Stimulated activated naive B cell treated with anti-CD40 and anti-IgM and Interleukin-4, amounts not matched to agents 10 μg/mL and 1 μg/mL and 100 μg/mL, for 72 hours (primary cell): Measurements from ENCODE around the gene MB.
"Not testable (repeated sequence)": the region's sequence is repeated elsewhere in the genome, so short reads cannot be mapped to it uniquely, and the experiment has no call there.

ENCODE experiments used
- ATAC-seq, 2 donors: fragments of 150-1000 bp; cut with Tn5 transposase; replicated peaks; 2 replicates each; pipeline ENCODE4 v1.10.0; 2021; ENCODE audit warnings: moderate library complexity in 1 of 2
- DNase-seq: peaks from one replicate; pipeline ENCODE4 v3.0.0; 2021
- H3K27ac Mint-ChIP-seq: one replicate; pipeline ENCODE4 v1.8.0; 2022; ENCODE audit warnings: mild to moderate bottlenecking, mixed read lengths
- H3K27me3 Mint-ChIP-seq, 2 donors: one replicate each; pipeline ENCODE4 v1.8.0; 2022; ENCODE audit warnings: mixed read lengths in 2 of 2
- H3K36me3 Mint-ChIP-seq, 2 donors: one replicate each; pipeline ENCODE4 v1.8.0; 2022; ENCODE audit warnings: mixed read lengths in 2 of 2, mild to moderate bottlenecking in 1 of 2
- H3K4me1 Mint-ChIP-seq, 2 donors: one replicate each; pipeline ENCODE4 v1.8.0; 2022; ENCODE audit warnings: mixed read lengths in 2 of 2, mild to moderate bottlenecking in 1 of 2
- H3K4me3 Mint-ChIP-seq, 2 donors: one replicate each; pipeline ENCODE4 v1.8.0; 2022; ENCODE audit warnings: mild to moderate bottlenecking in 2 of 2, mixed read lengths in 2 of 2, moderate library complexity in 1 of 2
- H3K9me3 Mint-ChIP-seq, 2 donors: one replicate each; pipeline ENCODE4 v1.8.0; 2022; ENCODE audit warnings: mixed read lengths in 2 of 2, mild to moderate bottlenecking in 1 of 2

MB gene

DNA sequence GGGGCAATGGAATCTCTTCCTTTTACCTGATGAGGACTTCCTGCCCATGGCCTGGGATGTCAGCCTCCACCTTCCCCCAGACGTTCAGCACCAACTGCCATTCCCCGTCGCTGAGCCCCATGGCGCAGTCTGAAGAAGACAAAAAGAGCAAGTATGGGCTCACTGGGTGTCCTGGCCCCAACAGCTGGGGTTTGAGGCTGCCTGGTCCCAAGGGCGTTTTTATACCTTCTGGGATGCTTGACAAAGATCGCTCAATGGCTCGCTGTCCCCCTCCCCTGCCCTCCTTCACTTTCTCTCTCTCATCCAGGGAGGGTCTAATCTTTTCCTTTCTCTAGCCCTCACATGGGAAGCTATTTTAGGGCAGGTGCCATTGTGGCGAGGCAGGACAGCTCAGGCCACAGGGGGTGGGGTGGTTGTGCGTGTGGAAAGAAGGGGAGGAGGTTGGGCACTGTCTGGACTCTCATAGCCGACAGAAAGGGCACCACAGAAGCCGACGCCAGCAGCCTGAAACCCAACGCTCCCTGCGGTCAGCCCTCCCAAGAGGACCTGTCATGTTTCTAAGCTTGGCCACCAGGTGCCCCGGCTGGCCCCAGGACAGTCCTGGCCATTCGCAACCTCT is at the start of gene MB:
MB (minus strand) TSS at position 193 of the 619 bp plus-strand sequence; CDS start at position 121, 72 bp downstream.
- ATAC-seq (no peak), DNase-seq (no peak)
- Mint-ChIP-seq H3K27me3 (peaks cover 0 to 14% of the 10 kb centered on the region in 2 donors), H3K4me3 (no peak within 1 kb of the TSS), H3K4me1 (peaks cover 1 to 8% of the 10 kb centered on the region in 2 donors), H3K36me3 (no peaks in the 10 kb centered on the region), H3K9me3 (no peaks in the 10 kb centered on the region), H3K27ac (no peak within 1 kb of the TSS)

- peaks cover 19 to 31% of the 10 kb centered on the region in 2 donors for H3K36me3 Mint-ChIP-seq
- not testable (repeated sequence) for H3K9me3 Mint-ChIP-seq, H3K4me1 Mint-ChIP-seq, H3K27ac Mint-ChIP-seq, H3K4me3 Mint-ChIP-seq, H3K27me3 Mint-ChIP-seq, DNase-seq, ATAC-seq
Measured at GRCh38 chr22:35666699-35667098, 49.6 kb upstream of the MB start.

GRCh38 chr22:35664955-35665587 is 47.9 kb upstream of the MB start:
- Mint-ChIP-seq H3K27ac (no peak overlapping the region), H3K27me3 (no peaks in the 10 kb centered on the region), H3K36me3 (peaks cover 19 to 34% of the 10 kb centered on the region in 2 donors)

GRCh38 chr22:35663371-35663770 is 46.2 kb upstream of the MB start:
- H3K27ac Mint-ChIP-seq = no peak overlapping the region
- H3K4me1 Mint-ChIP-seq = peaks cover 13 to 23% of the 10 kb centered on the region in 2 donors
- peaks cover 6 to 9% of the 10 kb centered on the region in 2 donors for H3K9me3 Mint-ChIP-seq
- DNase-seq = no peak
- no peaks in the 10 kb centered on the region for H3K27me3 Mint-ChIP-seq
- peak overlapping the region in 1 of 2 donors; percentile 28 for H3K4me3 Mint-ChIP-seq
- peaks cover 30 to 41% of the 10 kb centered on the region in 2 donors for H3K36me3 Mint-ChIP-seq
- ATAC-seq = no peak

More at GRCh38 chr22:35664955-35665587, 47.9 kb upstream of the MB start:
- Mint-ChIP-seq H3K9me3 (peaks cover 9% of the 10 kb centered on the region in 2 donors), H3K4me3 (no peak overlapping the region), H3K4me1 (peaks cover 12 to 23% of the 10 kb centered on the region in 2 donors)
- no peak for ATAC-seq
- no peak for DNase-seq

DNA sequence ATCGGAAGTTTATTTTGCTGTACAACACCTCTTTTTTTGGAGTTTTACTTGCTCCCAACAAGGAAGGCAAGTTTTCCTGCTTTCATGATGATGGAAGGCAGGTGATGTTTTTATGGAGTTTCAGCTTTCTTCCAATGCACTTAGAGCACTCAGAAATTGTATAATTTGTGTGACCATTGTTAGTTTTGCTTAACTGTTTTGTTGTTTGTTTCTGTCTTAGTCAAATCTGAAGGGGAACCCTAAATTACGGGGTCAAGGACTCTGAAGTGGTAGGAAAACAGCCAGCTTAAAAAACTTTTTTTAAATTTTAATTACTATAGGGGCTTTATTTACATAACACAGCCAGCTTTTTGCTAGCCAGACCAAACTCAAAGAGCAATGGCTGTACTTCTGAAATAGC is 45.8 kb upstream of the MB start:
- Mint-ChIP-seq H3K36me3 (peaks cover 30 to 42% of the 10 kb centered on the region in 2 donors), H3K27ac (no peak overlapping the region), H3K27me3 (no peaks in the 10 kb centered on the region), H3K9me3 (peaks cover 4 to 5% of the 10 kb centered on the region in 2 donors), H3K4me1 (peaks cover 16 to 23% of the 10 kb centered on the region in 2 donors), H3K4me3 (no peak overlapping the region)
- no peak for DNase-seq
- ATAC-seq = no peak

DNA sequence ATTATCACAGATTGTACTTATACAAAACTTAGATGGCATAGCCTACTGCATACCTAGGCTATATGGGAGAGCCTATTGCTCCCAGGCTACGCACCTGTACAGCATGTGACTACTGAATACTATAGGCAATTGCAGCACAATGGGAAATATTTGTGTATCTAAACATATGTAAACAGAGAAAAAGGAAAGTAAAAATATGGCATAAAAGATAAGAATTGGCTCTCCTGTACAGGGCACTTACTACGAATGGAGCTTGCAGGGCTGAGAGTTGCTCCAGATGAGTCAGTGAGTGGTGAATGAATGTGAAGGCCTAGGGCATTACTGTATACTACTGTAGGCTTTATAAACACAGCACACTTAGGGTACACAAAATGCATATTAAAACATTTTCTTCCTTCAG is 44.3 kb upstream of the MB start:
- peaks cover 27 to 42% of the 10 kb centered on the region in 2 donors for H3K36me3 Mint-ChIP-seq
- ATAC-seq (peak in 1 of 2 donors; percentile 57), DNase-seq (no peak)
- no peak overlapping the region for H3K27ac Mint-ChIP-seq
- H3K9me3 Mint-ChIP-seq = peaks cover 3 to 4% of the 10 kb centered on the region in 2 donors
- H3K4me3 Mint-ChIP-seq = no peak overlapping the region
- no peaks in the 10 kb centered on the region for H3K27me3 Mint-ChIP-seq
- H3K4me1 Mint-ChIP-seq = peaks cover 16 to 23% of the 10 kb centered on the region in 2 donors

- DNase-seq = no peak
- Mint-ChIP-seq H3K27me3 (no peaks in the 10 kb centered on the region), H3K9me3 (peaks cover 2 to 3% of the 10 kb centered on the region in 2 donors), H3K4me3 (no peak overlapping the region), H3K4me1 (peaks cover 16 to 23% of the 10 kb centered on the region in 2 donors), H3K27ac (peak overlapping the region; percentile 56), H3K36me3 (peaks cover 28 to 44% of the 10 kb centered on the region in 2 donors)
- peak; percentile 80 to 84 for ATAC-seq
Measured at GRCh38 chr22:35660291-35661127, 43.4 kb upstream of the MB start.

DNA sequence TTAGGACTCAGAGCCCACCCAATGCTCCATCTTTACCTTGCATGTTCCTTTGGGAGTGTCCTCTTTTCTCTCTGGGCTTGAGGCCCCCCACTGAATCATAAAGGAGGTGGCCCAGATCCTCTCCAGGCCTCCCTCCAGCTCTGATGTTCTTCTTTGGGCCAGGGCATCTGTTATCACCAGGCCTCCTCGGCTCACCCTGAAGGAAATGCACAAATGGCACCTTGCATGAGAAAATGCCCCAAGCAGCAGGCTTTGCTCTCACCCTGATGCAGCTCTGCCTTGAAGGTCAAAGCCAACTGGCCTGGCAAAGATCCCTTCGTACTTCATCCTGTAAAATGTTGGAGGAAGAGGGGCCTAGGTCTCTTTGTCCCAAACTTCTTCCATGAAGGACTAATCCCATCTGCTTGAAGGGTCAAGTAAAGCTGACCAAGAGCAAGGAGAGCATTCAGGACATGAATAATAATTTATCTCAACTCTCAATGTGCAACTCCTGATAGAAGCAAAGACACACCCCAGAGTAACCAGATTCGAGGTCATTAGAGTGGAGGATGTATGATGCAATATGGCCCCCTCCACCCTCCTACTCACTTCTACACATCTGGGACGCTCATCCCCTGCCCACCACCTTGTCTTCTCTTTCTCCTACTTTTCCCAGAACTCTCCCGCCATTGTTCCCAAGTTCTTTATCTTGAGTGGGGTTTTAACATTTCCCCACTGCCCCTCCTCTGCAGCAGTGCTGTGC is 40.6 kb upstream of the MB start:
- DNase-seq (no peak), ATAC-seq (no peak)
- no peaks in the 10 kb centered on the region for H3K27me3 Mint-ChIP-seq
- no peaks in the 10 kb centered on the region for H3K9me3 Mint-ChIP-seq
- peaks cover 24 to 39% of the 10 kb centered on the region in 2 donors for H3K36me3 Mint-ChIP-seq
- no peak overlapping the region for H3K4me3 Mint-ChIP-seq
- no peak overlapping the region for H3K27ac Mint-ChIP-seq
- H3K4me1 Mint-ChIP-seq = peaks cover 20 to 22% of the 10 kb centered on the region in 2 donors

- Mint-ChIP-seq H3K27ac (no peak overlapping the region), H3K36me3 (peaks cover 24 to 31% of the 10 kb centered on the region in 2 donors), H3K4me1 (peaks cover 9 to 12% of the 10 kb centered on the region in 2 donors), H3K27me3 (no peaks in the 10 kb centered on the region), H3K4me3 (no peak overlapping the region), H3K9me3 (no peaks in the 10 kb centered on the region)
- ATAC-seq (no peak), DNase-seq (no peak)
Measured at GRCh38 chr22:35656284-35656752, 39.2 kb upstream of the MB start.

DNA sequence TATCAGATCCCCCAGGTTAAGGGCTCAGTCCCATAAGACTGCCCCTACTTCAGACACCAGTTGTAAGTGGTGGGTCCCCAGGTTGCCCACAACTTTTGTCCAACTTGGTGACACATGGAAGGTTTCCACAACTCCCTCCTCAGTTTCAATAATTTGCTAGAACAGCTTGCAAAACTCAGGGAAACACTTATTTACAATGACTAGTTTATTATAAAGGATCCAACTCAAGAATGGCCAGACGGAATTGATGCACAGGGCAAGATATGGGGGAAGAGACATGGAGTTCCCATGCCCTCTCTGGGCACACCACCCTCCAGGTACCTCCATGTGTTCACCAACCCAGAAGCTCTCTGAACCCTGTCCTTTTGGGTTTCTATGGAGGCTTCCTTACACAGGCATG is 36.7 kb upstream of the MB start:
- Mint-ChIP-seq H3K27me3 (no peaks in the 10 kb centered on the region), H3K27ac (no peak overlapping the region), H3K36me3 (peaks cover 17 to 23% of the 10 kb centered on the region in 2 donors), H3K9me3 (no peaks in the 10 kb centered on the region), H3K4me1 (peaks cover 12 to 17% of the 10 kb centered on the region in 2 donors), H3K4me3 (no peak overlapping the region)
- no peak for ATAC-seq
- DNase-seq = no peak

DNA sequence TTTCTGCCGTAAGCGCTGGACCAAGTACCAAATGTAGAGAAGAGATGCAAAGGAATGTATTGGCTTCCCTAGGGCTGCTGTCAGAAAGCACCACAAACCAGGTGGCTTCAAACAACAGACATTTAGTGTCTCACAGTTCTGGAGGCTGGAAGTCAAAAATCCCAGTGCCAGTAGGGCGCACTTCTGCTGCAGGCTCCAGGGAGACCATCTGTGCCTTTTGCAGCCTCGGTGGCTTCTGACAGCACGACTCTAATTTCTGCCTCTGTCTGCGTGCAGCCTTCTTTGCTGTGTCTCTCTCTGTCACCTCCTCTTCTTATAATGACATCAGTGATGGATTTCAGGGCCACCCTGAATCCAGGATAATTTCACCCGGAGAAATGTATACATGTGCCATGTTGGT is 34.0 kb upstream of the MB start:
- no peak overlapping the region for H3K4me3 Mint-ChIP-seq
- no peaks in the 10 kb centered on the region for H3K27me3 Mint-ChIP-seq
- DNase-seq (no peak), ATAC-seq (no peak)
- H3K4me1 Mint-ChIP-seq = peaks cover 23 to 29% of the 10 kb centered on the region in 2 donors
- H3K9me3 Mint-ChIP-seq = no peaks in the 10 kb centered on the region
- H3K27ac Mint-ChIP-seq = no peak overlapping the region
- peaks cover 0 to under 1% of the 10 kb centered on the region in 2 donors for H3K36me3 Mint-ChIP-seq

GRCh38 chr22:35649636-35650250 is 32.6 kb upstream of the MB start:
- no peaks in the 10 kb centered on the region for H3K27me3 Mint-ChIP-seq
- no peaks in the 10 kb centered on the region for H3K9me3 Mint-ChIP-seq
- H3K4me3 Mint-ChIP-seq = peak overlapping the region; percentile 96 to 98
- no peaks in the 10 kb centered on the region for H3K36me3 Mint-ChIP-seq
- H3K4me1 Mint-ChIP-seq = peaks cover 23 to 29% of the 10 kb centered on the region in 2 donors
- peak overlapping the region; percentile 98 for H3K27ac Mint-ChIP-seq
- ATAC-seq (no peak), DNase-seq (no peak)

- H3K4me1 Mint-ChIP-seq = peaks cover 23 to 29% of the 10 kb centered on the region in 2 donors
- H3K9me3 Mint-ChIP-seq = no peaks in the 10 kb centered on the region
- ATAC-seq (peak; percentile 1 to 16), DNase-seq (no peak)
- H3K27ac Mint-ChIP-seq = peak overlapping the region; percentile 98
- no peaks in the 10 kb centered on the region for H3K27me3 Mint-ChIP-seq
- H3K4me3 Mint-ChIP-seq = peak overlapping the region; percentile 96 to 98
- no peaks in the 10 kb centered on the region for H3K36me3 Mint-ChIP-seq
Measured at GRCh38 chr22:35649026-35649553, 32.0 kb upstream of the MB start.
